NCI-H748 (cell line): ENCODE data around the gene GLI1.
"Not testable (repeated sequence)": the region's sequence is repeated elsewhere in the genome, so short reads cannot be mapped to it uniquely, and the experiment has no call there.

Experiments used
- DNase-seq: peaks from one replicate; lab custom pipeline; 2025; ENCODE audit not compliant: unreplicated experiment; lab: John Stamatoyannopoulos, UW

GLI1 gene

DNA sequence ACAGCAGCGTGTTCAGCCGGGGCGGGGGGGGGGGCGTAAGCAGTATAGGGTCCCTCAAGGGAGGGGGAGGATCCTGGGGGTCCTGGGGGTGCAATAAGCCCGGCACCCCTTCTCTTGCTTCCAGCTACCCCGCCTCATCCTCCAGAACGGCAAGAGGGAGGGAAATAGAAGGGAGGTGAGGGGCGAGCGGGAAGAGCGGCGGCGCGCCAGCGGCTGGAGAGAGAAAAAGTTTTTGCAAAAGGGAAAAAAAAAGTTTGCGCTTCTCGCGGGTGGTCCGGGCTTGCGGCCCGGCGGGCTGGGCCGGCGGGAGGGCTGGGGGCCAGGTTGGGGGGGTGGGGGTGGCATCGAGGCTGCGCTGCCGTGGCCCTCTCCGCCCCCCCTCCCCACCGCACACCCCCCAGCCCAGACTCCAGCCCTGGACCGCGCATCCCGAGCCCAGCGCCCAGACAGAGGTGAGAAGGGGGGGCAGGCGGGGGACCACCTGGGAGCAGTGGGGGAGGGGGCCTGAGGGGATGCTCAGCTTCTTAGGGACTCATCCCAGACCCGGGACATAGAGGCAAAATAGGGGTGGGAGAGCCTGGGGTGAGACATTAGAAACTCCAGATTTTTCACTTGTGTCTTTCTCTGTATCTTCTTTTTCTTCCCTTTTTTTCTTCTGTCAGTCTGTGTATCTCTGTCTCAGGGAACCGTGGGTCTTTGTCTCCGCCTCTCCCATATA is at the start of gene GLI1:
Gene GLI1 (plus strand): TSS at position 36 of the 718 bp plus-strand sequence. CDS start 3,907 bp downstream, outside the sequence.
- DNase-seq = peak; percentile 39

DNA sequence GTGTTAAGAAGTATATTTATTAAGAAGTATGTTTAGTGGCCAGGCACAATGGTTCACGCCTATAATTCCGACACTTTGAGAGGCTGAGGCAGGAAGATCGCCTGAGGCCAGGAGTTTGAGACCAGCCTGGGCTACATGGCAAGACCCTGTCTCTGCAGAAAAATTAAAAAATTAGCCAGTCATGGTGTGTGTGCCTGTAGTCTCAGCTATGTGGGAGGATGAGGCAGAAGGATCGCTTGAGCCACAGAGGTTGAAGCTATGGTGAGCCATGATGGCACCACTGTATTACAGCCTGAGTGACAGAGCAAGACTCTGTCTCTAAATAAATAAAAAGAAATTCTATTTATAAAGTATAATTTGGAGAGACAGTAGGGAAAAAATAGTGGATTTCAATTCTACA is 49.1 kb upstream of the GLI1 start:
- no peak for DNase-seq

DNA sequence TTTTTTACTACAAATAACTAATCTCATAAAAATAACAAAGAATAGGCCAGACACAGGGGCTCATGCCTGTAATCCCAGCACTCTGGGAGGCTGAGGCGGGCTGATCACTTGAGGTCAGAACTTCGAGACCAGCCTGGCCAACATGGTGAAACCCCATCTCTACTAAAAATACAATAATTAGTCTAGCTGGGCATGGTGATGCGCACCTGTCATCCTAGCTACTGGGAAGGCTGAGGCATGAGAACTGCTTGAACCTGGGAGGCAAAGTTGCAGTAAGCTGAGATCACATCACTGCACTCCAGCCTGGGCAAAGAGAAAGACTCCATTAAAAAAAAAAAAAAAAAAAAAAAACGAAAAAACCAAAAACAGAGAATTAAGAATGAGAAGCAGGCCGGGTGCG is 45.4 kb upstream of the GLI1 start:
- DNase-seq = not testable (repeated sequence)

DNA sequence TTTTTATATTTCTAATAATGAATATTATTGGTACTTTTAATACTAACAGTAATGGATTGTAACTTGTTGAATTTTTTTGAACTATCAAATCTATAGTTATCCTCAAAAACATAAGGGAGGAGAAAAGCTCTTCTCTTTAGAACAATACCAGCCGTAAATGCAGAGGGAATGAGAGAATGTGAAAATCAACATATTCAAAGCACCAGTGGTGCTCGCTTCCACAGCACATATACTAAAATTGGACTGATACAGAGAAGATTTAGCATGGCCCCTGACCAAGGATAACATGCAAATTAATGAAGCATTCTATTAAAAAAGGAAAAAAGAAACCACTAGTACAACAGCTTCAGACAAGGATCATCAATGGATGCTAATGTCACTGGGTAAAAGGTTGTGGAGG is 44.5 kb upstream of the GLI1 start:
- no peak for DNase-seq

DNA sequence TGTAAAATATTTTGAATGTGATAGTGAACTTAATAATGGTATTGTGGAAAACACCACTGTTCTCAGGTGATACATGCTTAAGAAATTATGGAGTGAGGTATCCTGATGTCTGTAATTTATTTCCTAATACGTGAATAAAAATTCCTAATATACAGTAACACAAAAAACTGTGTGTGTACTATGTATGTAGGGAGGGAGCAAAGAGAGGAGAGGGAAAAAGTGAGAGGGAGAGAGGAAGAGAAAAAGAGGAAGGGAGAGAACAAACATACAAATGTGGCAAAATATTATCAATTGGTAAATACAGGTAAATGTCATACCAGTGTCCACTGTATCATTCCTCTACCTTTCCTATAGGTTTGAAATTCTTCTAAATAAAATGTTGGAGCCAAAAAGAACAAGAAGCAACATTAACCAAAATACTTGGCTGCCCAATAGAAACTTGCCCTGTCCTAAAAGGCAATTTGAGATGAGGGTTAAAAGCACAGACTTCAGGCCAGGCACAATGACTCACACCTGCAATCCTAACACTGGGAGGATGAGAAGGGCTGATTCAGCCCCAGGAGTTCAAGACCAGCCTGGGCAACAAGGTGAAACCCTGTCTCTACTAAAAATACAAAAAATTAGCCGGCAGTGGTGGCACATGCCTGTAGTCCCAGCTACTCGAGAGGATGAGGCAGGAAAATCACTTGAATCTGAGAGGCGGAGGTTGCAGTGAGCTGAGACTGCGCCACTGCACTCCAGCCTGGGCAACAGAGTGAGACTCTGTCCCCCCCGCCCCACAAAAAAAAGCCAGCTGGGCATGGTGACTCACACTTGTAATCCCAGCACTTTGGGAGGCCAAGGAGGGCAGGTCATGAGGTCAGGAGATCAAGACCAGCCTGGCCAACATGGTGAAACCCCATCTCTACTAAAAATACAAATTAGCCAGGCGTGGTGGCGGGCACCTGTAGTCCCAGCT is 43.3 kb upstream of the GLI1 start:
- no peak for DNase-seq

DNA sequence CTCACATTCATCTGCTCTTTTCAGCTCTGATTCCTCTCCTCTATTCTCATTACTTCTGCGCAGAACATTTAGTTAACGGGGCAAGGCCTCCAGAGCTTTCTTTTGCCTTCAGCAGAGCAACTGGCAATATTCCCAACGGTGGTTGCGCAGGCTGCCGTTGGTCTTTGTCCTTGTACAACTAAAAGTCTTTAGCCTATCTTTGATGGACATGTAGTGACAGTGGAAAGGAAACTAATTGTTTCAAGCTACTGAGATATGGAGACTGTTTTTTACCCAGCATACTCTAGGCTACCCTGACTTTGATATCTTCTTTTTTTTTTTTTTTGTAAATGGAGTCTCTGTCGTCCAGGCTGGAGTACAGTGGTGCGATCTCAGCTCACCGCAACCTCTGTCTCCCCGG is 41.3 kb upstream of the GLI1 start:
- no peak for DNase-seq

DNA sequence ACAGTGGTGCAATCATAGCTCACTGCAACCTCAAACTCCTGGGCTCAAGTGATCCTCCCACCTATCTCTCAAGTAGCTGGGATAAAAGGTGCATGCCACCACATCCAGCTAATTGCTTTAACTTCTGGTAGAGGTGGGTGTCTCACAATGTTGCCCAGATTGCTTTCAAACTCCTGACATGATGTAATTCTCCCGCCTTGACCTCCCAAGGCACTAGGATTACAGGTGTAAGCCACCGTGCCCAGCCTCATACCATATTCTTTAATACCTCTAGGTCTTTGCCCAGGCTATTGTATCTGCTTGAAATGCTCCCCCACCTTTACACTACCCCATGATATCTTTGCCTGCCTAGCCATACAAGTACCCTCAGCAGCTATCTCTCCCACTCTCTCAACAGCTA is 40.1 kb upstream of the GLI1 start:
- no peak for DNase-seq

DNA sequence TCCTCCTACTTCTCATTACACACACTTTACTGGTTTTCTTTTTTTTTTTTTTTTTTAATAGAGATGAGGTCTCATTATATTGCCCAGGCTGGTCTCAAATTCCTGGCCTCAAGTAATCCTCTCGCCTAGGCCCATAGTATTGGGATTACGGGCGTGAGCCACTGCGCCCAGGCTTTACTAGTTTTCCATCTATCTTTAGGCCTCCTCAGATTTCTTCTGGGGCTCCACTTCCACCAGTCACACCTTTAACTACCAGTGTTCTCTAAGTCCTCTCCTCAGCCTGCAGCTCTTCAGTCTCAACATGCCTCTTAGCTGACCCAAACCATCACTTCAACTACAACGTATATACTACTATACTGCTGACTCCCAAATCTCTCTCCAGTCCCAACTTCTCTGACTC is 39.1 kb upstream of the GLI1 start:
- no peak for DNase-seq

DNA sequence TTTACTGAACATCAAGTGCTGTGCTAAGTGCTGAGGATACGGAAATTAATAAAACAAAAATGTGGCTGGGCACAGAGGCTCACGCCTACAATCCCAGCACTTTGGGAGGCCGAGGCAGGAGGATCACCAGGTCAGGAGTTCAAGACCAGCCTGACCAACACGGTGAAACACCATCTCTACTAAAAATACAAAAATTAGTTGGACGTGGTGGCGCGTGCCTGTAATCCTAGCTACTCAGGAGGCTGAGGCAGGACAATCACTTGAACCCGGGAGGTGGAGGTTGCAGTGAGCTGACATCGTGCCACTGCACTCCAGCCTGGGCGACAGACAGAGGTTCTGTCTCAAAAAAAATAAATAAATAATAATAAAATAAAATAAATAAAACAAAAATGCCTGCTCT is 32.6 kb upstream of the GLI1 start:
- not testable (repeated sequence) for DNase-seq

DNA sequence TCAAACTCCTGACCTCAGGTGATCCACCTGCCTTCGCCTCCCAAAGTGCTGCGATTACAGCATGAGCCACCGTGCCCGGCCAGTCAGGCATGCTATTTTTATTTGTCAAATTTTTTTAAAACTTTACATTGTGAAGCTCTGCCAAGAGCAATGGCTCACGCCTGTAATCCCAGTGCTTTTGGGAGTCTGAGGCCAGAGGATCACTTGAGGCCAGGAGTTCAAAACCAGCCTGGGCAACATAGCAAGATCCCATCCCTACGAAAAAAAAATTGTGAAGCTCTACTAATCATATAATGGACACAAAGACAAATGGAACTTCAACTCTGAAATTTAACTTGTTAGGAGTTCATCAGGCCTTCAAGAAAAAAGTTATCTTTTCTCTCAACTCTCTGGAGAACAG is 30.6 kb upstream of the GLI1 start:
- DNase-seq = no peak

DNA sequence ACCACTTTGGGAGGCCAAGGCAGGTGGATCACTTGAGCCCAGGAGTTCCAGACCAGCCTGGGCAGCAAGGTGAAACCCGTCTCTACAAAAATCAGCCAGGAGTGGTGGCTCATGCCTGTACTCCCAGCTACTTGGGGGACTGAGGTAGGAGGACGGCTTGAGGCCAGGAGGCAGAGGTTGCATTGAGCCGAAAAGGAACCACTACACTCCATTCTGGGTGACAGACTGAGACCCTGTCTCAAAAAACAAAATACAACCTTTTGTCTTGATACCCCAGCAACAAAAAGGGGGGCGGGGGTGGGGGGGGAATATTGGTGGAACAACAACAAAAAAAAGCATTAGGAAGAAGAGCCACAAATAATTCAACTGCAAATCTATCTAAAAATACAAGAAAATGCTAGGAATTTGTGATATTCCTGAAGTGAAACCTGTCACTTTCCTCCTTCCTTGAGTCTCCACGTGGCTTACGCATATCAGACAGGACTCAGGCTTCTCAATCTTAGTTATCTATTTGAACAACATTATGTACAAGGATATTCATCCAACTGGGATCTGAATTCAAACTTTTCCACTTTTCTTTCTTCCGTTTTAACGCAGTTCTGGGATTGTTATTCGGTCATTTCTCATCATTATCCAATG is 30.0 kb upstream of the GLI1 start:
- DNase-seq = no peak

DNA sequence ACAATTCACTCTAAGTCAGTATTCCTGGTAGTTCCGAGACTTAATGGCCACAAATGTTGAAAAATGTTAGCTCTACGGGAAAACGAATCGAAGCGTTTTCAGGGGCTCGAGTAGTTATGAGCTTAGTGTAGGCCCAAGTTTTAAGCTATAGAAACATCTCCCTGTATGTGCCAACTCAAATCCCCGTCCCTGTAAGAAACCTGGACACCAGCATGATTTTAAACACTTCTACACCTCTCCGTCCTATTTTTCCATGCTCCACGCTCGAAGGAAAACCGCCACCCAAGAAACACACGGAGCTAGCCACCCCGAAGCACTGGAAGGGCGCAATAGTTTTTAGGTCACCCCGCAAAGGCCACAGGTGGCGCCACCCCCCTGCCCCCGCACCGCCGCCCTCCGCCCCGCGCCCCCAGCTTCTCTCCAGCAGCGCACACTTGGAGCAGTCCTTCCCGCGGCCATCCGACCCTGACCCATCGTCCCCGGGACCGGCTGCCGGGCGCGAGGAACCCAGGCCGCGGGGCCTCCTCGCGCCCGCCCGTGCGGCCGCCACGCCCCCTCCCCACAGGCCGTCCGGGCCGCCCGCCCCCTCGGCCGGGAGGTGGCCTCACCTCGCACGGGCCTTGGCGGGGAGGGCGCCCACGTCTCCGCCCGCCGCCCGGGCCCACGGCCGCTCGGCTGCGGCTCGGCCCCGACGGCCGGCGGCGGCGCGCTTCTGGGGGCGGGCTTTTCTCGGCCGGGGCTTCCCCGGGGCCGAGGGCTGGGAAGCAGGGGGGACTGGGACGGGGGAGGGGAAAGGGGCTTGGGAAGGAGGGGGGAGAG is 29.3 kb upstream of the GLI1 start:
- DNase-seq = peak; percentile 87

DNA sequence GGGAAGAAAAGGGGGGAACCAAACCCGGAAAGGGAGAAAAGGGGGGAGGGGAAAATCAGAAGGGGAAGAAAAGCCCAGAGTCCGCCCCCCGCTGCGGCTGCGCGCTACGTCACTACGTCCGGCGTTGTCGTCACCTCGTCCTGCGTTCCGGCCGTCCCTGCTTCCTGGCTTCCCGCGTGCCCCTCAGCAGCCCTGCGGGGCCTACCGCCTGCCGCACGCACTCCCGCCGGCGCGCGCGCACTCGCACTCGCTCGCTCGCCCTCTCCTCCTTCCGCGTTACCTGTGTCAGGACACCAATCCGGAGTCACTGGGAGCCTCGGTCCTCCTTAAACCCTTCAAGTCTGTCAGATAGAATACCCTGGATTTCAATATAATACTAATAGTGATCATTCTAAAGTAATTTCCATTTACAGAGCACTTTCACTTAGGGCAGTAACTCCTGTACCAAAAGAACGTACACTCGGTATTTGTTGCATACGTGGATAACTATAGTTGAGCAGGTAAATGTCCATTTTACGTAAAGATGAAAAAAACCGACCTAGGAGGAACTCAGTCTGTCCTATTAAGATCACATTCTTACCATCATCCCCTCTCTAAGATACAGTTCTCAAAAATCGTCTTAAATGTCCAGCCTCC is 28.5 kb upstream of the GLI1 start, which contains the start of gene R3HDM2:
Gene R3HDM2 (minus strand): TSS at position 113 of the 636 bp plus-strand sequence. CDS start 120,615 bp downstream, outside the sequence.
- peak; percentile 96 for DNase-seq

DNA sequence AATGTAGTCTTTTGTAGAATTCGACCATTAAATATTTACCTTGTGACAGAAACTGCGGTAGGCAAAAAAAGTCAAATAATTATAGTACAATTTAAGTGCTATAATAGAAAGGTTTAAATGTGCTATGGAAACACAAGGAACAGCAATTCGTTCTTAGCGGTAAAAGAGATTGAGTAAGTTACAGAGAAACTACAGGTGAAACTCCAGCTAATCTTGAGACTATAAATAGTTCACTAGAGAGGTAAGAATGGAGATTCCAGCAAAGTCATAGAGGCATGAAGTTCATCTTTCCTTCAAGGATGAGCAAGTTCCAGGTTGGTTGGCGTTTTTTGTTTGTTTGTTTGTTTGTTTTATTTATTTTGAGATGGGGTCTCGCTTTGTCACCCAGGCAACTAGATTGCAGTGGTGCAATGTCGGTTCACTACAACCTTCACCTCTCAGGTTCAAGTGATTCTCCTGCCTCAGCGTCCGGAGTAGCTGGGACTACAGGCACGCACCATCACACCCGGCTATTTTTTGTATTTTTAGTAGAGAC is 27.9 kb upstream of the GLI1 start:
- no peak for DNase-seq

DNA sequence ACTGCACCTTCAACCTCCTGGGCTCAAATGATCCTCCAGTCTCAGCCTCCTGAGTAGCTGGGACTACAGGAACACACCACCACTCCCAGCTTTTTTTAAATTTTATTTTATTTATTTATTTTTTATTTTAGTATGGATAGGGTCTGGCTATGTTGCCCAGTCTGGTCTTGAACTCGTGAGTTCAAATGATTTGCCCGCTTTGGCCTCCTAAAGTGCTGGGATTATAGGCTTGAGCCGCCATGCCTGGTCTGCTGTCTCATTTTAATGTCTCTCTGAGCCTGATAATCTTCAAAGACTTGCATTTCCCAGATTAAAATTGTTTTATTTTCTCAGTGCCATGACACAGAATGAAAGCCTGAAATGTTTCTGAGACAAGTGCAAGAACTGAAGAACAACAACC is 26.2 kb upstream of the GLI1 start:
- DNase-seq = no peak

DNA sequence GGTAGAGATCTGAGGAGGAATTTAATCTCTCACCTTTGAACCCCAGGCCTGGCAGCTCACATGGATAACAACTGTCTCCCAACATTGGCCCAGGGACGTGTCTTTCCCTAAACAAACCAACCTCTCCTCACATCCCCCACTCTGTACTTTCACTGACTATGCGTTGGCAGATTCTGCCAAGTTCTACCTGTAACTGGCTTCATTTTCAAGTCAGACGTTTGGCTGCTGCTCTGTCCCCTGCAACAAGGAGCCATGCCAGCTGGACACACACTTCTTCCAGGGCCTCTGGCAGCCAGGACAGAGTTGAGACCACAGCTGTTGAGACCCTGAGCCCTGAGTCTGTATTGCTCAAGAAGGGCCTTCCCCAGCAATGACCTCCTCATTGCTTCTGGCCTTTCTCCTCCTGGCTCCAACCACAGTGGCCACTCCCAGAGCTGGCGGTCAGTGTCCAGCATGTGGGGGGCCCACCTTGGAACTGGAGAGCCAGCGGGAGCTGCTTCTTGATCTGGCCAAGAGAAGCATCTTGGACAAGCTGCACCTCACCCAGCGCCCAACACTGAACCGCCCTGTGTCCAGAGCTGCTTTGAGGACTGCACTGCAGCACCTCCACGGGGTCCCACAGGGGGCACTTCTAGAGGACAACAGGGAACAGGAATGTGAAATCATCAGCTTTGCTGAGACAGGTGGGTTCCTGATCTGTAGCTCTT is 24.9 kb upstream of the GLI1 start, which contains the start of gene INHBC:
Gene INHBC (plus strand): TSS at position 268 of the 707 bp plus-strand sequence. CDS start 103 bp downstream, at position 371.
- DNase-seq = no peak

DNA sequence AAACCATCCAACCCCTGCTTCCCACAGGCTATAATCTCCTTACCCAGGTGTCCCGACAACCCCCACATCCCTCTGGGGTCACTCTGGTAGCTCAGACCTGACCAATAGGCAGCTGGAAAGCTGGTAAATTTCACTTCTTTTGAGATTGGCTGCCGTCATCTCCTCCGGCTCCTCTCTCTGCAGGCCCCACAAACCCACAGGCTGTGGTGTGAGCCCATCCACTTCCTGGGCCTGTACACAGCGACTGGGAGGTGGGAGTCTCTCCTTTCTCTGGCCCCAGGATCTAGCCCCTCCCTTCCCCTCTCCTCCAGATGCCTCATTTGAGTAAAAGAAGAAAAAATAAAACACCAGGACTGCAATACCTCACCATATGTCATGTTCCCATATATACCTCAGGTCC is 24.3 kb upstream of the GLI1 start:
- no peak for DNase-seq

DNA sequence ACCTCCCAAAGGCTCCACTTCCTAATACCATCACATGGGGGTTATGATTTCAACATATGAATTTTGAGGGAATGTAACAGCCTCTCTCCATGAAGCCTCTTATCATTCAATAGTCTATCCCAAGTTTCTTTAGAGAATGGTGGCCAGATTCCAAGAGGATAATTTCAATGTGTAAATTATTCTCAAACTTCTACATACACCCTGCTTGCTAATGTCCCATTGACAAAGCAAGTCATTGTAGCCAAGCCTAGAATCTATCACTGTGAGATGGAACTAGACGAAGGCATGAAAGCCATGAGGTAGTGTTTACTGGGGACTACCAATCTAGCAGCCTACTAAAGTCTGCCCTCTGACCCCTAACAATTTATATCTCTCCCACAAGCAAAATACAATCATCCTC is 21.2 kb upstream of the GLI1 start:
- DNase-seq = no peak

DNA sequence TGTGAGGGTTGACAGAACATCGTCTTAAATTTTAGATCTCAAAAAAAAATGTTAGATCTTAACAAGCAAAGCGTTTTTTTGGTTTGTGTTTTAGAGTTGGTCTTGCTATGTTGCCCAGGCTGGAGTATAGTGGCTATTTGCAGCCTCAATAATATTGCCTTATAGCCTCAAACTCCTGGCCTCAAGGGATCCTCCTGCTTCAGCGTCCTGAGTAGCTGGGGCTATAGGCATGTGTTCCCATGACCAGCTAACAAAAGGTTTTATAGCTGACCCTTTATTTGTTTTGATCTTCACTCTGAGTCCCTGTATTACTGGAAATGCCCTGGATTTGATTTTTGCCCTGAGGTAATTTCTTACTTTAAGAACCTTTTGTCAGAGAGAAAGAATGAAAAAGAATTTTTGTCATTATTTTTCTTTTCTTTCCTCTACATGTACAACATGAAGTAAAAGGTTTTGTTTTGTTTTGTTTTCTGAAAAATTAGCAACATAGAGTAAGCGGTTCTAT is 19.8 kb upstream of the GLI1 start:
- no peak for DNase-seq
